ENCODE measurements around the gene CALHM1. TPM values are rescaled to one million over a fixed set of nuclear protein-coding genes. Genes with fewer than 3 reads are reported as not detected.

The CALHM1 gene
- total RNA-seq, 1 donor from 2014 or later, result not detected

- no peak for DNase-seq (ENCODE audit: low read depth)
- H3K4me3 ChIP-seq (ENCODE audit: low read depth, low read length), result no peak overlapping the region
- TF ChIP-seq, protein P1, sequence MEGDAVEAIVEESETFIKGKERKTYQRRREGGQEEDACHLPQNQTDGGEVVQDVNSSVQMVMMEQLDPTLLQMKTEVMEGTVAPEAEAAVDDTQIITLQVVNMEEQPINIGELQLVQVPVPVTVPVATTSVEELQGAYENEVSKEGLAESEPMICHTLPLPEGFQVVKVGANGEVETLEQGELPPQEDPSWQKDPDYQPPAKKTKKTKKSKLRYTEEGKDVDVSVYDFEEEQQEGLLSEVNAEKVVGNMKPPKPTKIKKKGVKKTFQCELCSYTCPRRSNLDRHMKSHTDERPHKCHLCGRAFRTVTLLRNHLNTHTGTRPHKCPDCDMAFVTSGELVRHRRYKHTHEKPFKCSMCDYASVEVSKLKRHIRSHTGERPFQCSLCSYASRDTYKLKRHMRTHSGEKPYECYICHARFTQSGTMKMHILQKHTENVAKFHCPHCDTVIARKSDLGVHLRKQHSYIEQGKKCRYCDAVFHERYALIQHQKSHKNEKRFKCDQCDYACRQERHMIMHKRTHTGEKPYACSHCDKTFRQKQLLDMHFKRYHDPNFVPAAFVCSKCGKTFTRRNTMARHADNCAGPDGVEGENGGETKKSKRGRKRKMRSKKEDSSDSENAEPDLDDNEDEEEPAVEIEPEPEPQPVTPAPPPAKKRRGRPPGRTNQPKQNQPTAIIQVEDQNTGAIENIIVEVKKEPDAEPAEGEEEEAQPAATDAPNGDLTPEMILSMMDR (conservative IDR thresholded peaks at IDR 0.05; ENCODE audit: low read depth, low read length), result no peak
Observed at GRCh38 chr10:103443475-103444185, 15.1 kb downstream of the CALHM1 start.

GRCh38 chr10:103442031-103442461 is 16.7 kb downstream of the CALHM1 start:
- no peak for DNase-seq (ENCODE audit: low read depth)
- H3K4me3 ChIP-seq (ENCODE audit: low read depth, low read length), result no peak overlapping the region
- TF ChIP-seq, protein P1 (conservative IDR thresholded peaks at IDR 0.05; ENCODE audit: low read depth, low read length), result no peak

DNA sequence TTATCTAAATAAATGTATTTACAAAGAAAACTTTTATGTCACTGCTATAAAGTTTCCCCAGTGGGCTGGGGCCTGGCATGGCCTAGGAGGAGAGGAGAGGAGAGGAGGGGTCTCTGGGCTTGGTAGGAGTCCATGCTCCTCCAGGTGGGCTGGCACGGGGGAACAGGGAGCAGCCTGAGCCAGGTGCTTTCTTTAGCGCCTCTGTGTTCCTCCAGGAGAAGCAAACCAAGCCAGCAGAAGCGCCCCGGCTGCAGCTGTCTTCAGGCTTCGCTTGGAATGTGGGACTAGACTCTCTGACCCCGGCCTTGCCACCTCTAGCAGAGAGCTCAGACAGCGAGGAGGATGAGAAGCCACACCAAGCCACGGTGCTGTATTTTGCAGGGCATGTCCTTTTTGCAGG is 17.1 kb downstream of the CALHM1 start:
- H3K4me3 ChIP-seq (ENCODE audit: low read depth, low read length), result no peak overlapping the region
- no peak for DNase-seq (ENCODE audit: low read depth)
- TF ChIP-seq, protein P1 (conservative IDR thresholded peaks at IDR 0.05; ENCODE audit: low read depth, low read length), result no peak

DNA sequence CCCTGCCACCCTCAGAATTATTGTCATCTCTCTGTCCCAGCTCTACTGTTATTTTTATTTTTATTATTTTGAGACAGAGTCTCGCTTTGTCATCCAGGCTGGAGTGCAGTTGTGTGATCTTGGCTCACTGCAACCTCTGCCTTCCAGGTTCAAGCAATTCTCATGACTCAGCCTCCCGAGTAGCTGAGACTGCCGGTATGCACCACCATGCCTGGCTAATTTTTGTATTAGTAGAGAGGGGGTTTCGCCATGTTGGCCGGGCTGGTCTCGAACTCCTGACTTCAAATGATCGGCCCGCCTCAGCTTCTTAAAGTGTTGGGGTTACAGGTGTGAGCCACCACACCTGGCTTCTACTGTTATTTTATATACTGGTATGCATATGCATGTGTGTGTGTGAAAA is 17.5 kb downstream of the CALHM1 start:
- TF ChIP-seq, protein P1 (conservative IDR thresholded peaks at IDR 0.05; ENCODE audit: low read depth, low read length), result no peak
- DNase-seq (ENCODE audit: low read depth), result no peak
- H3K4me3 ChIP-seq (ENCODE audit: low read depth, low read length), result no peak overlapping the region

- TF ChIP-seq, protein P1 (conservative IDR thresholded peaks at IDR 0.05; ENCODE audit: low read depth, low read length), result no peak
- no peak overlapping the region for H3K4me3 ChIP-seq (ENCODE audit: low read depth, low read length)
- DNase-seq (ENCODE audit: low read depth), result no peak
Observed at GRCh38 chr10:103440416-103440815, 18.3 kb downstream of the CALHM1 start.

GRCh38 chr10:103439776-103440175 is 18.9 kb downstream of the CALHM1 start:
- H3K4me3 ChIP-seq (ENCODE audit: low read depth, low read length), result no peak overlapping the region
- DNase-seq (ENCODE audit: low read depth), result no peak
- TF ChIP-seq, protein P1 (conservative IDR thresholded peaks at IDR 0.05; ENCODE audit: low read depth, low read length), result no peak

DNA sequence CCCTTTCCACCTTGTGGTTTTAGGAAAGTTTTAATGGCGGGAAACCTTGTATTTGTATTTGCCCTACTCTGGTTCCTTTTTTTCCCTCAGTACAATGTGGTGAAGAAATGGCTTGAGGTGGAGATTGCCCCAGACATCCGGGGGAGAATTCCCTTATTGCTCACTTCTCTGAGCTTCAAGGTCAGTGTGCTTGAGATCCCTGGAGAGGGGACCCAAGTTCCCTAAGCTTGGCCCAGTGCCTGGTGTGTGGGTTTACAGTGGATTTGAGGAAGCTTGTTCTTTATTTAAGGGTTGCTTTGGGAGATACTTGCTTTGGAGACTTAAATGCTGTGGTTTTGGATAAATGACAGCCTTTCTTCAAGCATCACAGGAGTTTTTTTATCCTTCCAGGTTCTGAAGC is 24.8 kb downstream of the CALHM1 start:
- TF ChIP-seq, protein P1 (conservative IDR thresholded peaks at IDR 0.05; ENCODE audit: low read depth, low read length), result no peak
- no peak for DNase-seq (ENCODE audit: low read depth)
- no peak overlapping the region for H3K4me3 ChIP-seq (ENCODE audit: low read depth, low read length)

Measured in epithelial cell of proximal tubule (primary cell).